Spleen (tissue), 7 donors: ENCODE results near the gene HSPA12B.

ENCODE experiments used
- CTCF ChIP-seq, 11 experiments: fragments of 200-600 bp in 7 of 11; fragments of 450-650 bp in 4 of 11; sonication (generic) in 4 of 11; IDR thresholded peaks in 8 of 11; conservative IDR thresholded peaks in 3 of 11; 1 replicate in 7 of 11; 2 replicates in 4 of 11; pipeline versions ENCODE4 v1.4.0 to v1.8.0; 2016 to 2021; ENCODE audit warnings: antibody characterized with exemption in 11 of 11, inconsistent platforms in 4 of 11, mild to moderate bottlenecking in 1 of 11
- POLR2A ChIP-seq, 3 donors: fragments of 450-650 bp; IDR thresholded peaks; one replicate each; pipeline ENCODE4 v1.5.1; 2017; ENCODE audit warnings: antibody characterized with exemption in 3 of 3, mild to moderate bottlenecking in 1 of 3
- POLR2AphosphoS5 ChIP-seq, 3 donors: sonication (generic); formaldehyde crosslinking; IDR thresholded peaks; one replicate each; pipeline ENCODE4 v1.5.1; 2017; ENCODE audit warnings: antibody characterized with exemption in 3 of 3
- donor health status: DM: no; HTN: no; CAD: no; lungs with moderate emphysema.
- donor health status: DM: no; HTN: no; CAD: no.
- donor health status: DM: no; HTN: no; CAD: no.

DNA sequence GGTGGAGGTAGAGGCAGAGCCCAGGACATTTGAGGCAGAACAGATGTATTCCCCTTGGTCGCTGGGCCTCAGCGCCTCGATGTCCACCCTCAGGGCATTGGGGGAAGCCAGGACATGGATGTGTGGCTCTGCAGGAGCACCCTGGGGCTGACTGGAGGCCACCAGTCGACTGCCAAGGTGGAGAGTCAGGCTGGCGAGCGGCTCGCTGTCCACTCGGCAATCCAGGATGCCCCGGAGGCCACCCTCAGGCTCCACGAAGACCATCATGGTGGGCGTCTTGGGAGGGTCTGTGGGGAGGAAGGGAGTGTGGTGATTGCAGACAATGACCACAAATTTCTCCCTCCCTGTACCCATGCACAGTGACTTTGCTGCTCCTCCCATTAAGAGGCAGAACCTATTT is 42.5 kb upstream of the HSPA12B start:
- no peak for TF ChIP-seq CTCF (IDR thresholded peaks at IDR 0.05 in 8 of 11, conservative IDR thresholded peaks at IDR 0.05 in 3 of 11)
- no peak for TF ChIP-seq POLR2A (IDR thresholded peaks at IDR 0.05)
- no peak for TF ChIP-seq POLR2AphosphoS5 (IDR thresholded peaks at IDR 0.05)
